ENCODE results near the gene RASL10A.

RASL10A gene

GRCh38 chr22:29340566-29340965, 25.1 kb upstream of the RASL10A start:
- Histone ChIP-seq H3K9me3 (ENCODE audit: insufficient read depth, low read depth, low read length) (no peaks in the 10 kb centered on the region), H4K20me1 (ENCODE audit: insufficient read depth, low read length, poor library complexity, severe bottlenecking) (no peaks in the 10 kb centered on the region), H3K36me3 (ENCODE audit: insufficient read depth, low read length) (peaks cover 77% of the 10 kb centered on the region; the same call in 1 of the 2 replicates)

GRCh38 chr22:29339381-29340235, 24.1 kb upstream of the RASL10A start:
- TF ChIP-seq CTCF (conservative IDR thresholded peaks at IDR 0.05; ENCODE audit: low read length) (no peak), EZH2phosphoT487 (IDR thresholded peaks at IDR 0.05; ENCODE audit: borderline replicate concordance) (no peak)
- no peaks in the 10 kb centered on the region for H3F3A ChIP-seq (ENCODE audit: low read depth)
- no peaks in the 10 kb centered on the region for H3K9me3 ChIP-seq (ENCODE audit: insufficient read depth, low read depth, low read length)
- H3K4me1 ChIP-seq (ENCODE audit: insufficient read depth, low read length, poor library complexity, severe bottlenecking): no peaks in the 10 kb centered on the region
- H4K20me1 ChIP-seq (ENCODE audit: insufficient read depth, low read length, poor library complexity, severe bottlenecking): no peaks in the 10 kb centered on the region
- no peak overlapping the region for H2AFZ ChIP-seq (ENCODE audit: low read length)
- H3K4me3 ChIP-seq (ENCODE audit: low read length, poor library complexity, severe bottlenecking): no peak overlapping the region
- no peaks in the 10 kb centered on the region for H3K9me2 ChIP-seq (replicated peaks; ENCODE audit: low read depth, low read length)
- no peak overlapping the region for H3K9ac ChIP-seq (ENCODE audit: low read depth, low read length, poor library complexity, severe bottlenecking)
- H3K79me2 ChIP-seq (ENCODE audit: insufficient read depth, low read length): no peaks in the 10 kb centered on the region
- peaks cover 80% of the 10 kb centered on the region; the same call in 1 of the 2 replicates for H3K36me3 ChIP-seq (ENCODE audit: insufficient read depth, low read length)
- H3K4me2 ChIP-seq (ENCODE audit: low read depth, low read length, poor library complexity, severe bottlenecking): no peak overlapping the region
- no peaks in the 10 kb centered on the region for H3K27me3 ChIP-seq (ENCODE audit: insufficient read depth, low read length, poor library complexity, severe bottlenecking)

More at GRCh38 chr22:29340566-29340965, 25.1 kb upstream of the RASL10A start:
- no peaks in the 10 kb centered on the region for H3K79me2 ChIP-seq (ENCODE audit: insufficient read depth, low read length)
- H2AFZ ChIP-seq (ENCODE audit: low read length): no peak overlapping the region
- no peaks in the 10 kb centered on the region for H3K4me1 ChIP-seq (ENCODE audit: insufficient read depth, low read length, poor library complexity, severe bottlenecking)
- no peak overlapping the region for H3K4me2 ChIP-seq (ENCODE audit: low read depth, low read length, poor library complexity, severe bottlenecking)
- H3K27me3 ChIP-seq (ENCODE audit: insufficient read depth, low read length, poor library complexity, severe bottlenecking): no peaks in the 10 kb centered on the region
- no peak overlapping the region for H3K4me3 ChIP-seq (ENCODE audit: low read length, poor library complexity, severe bottlenecking)
- no peaks in the 10 kb centered on the region for H3K9me2 ChIP-seq (replicated peaks; ENCODE audit: low read depth, low read length)
- TF ChIP-seq EZH2phosphoT487 (IDR thresholded peaks at IDR 0.05; ENCODE audit: borderline replicate concordance) (no peak), CTCF (conservative IDR thresholded peaks at IDR 0.05; ENCODE audit: low read length) (no peak)
- no peaks in the 10 kb centered on the region for H3F3A ChIP-seq (ENCODE audit: low read depth)
- no peak overlapping the region for H3K9ac ChIP-seq (ENCODE audit: low read depth, low read length, poor library complexity, severe bottlenecking)

GRCh38 chr22:29338398-29338797, 22.9 kb upstream of the RASL10A start:
- no peak for TF ChIP-seq EZH2phosphoT487 (IDR thresholded peaks at IDR 0.05; ENCODE audit: borderline replicate concordance)
- no peak overlapping the region for H3K4me2 ChIP-seq (ENCODE audit: low read depth, low read length, poor library complexity, severe bottlenecking)
- no peaks in the 10 kb centered on the region for H3K27me3 ChIP-seq (ENCODE audit: insufficient read depth, low read length, poor library complexity, severe bottlenecking)
- no peak overlapping the region for H2AFZ ChIP-seq (ENCODE audit: low read length)
- no peaks in the 10 kb centered on the region for H4K20me1 ChIP-seq (ENCODE audit: insufficient read depth, low read length, poor library complexity, severe bottlenecking)
- H3K36me3 ChIP-seq (ENCODE audit: insufficient read depth, low read length): peaks cover 84% of the 10 kb centered on the region; the same call in 1 of the 2 replicates
- H3K4me1 ChIP-seq (ENCODE audit: insufficient read depth, low read length, poor library complexity, severe bottlenecking): no peaks in the 10 kb centered on the region
- H3K79me2 ChIP-seq (ENCODE audit: insufficient read depth, low read length): no peaks in the 10 kb centered on the region
- H3K9me3 ChIP-seq (ENCODE audit: insufficient read depth, low read depth, low read length): no peaks in the 10 kb centered on the region
- H3F3A ChIP-seq (ENCODE audit: low read depth): no peaks in the 10 kb centered on the region
- H3K9me2 ChIP-seq (replicated peaks; ENCODE audit: low read depth, low read length): no peaks in the 10 kb centered on the region
- H3K4me3 ChIP-seq (ENCODE audit: low read length, poor library complexity, severe bottlenecking): no peak overlapping the region
- no peak overlapping the region for H3K9ac ChIP-seq (ENCODE audit: low read depth, low read length, poor library complexity, severe bottlenecking)
